HG02970 (cell line): Measurements from ENCODE around the gene WBP2.

Experiments
- ATAC-seq: cut with Tn5 transposase; IDR thresholded peaks from one replicate; pipeline ENCODE4 v1.9.1; 2021; ENCODE audit warnings: mild to moderate bottlenecking, moderate library complexity, moderate number of reproducible peaks; ENCODE audit not compliant: unreplicated experiment, low FRiP score

Gene WBP2

DNA sequence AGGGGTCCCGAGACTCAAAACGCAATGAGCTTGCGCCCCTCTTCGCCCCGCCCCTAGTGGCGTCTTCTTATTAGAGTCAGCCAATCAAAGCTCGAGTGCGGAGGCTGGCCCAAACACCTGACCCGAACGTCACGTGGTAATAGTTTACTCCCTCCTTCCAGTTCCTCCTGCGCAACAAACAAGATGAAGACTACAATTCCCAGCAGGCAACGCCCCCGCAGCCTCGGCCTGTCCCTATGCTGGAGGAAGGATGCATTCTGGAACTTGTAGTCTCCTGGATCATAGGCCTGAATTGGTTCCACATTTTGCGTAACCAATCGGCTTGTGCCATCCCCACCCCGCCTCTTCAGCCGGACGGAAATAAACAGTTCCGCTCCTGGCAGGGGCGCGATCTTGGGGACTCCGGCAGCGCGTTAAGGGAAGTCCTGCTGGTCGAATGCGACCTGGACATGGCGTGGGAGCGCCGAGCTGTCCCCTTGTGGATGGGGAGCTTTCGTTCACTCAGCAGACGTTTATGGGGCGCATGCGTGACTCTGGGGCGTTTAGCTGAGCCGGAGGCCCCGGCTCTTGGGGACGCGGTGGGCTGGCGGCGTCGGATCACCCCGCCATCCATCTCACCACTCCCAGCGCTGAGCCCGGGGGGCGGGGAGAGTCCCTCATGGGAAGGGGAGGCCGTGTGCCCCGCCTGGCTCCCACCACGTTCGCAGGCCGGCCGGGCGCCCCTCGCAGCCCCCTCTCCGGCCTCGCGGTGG, at the start of gene WBP2:
Gene WBP2, minus strand, starts transcription at position 26 of the 752 bp plus-strand sequence. CDS start 38 bp downstream, outside the sequence.
- ATAC-seq, result peak; percentile 85

DNA sequence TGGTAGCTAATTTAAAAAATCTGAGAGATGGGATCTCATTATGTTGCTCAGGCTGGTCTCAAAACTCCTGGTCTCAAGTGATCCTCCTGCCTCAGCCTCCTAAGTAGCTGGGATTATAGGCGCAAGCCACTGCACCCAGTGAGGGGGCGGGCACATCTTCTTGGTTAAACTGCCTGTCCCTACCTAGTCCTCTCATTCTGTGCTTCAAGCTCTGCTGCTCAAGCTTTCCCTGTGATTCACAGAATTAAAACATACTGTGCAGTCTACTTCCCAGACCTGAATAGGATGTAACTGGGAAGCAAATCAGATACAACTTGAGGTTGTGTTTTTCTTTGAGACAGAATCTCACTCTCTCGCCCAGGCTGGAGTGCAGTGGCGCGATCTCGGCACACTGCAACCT, 47.3 kb upstream of the WBP2 start:
- no peak for ATAC-seq

DNA sequence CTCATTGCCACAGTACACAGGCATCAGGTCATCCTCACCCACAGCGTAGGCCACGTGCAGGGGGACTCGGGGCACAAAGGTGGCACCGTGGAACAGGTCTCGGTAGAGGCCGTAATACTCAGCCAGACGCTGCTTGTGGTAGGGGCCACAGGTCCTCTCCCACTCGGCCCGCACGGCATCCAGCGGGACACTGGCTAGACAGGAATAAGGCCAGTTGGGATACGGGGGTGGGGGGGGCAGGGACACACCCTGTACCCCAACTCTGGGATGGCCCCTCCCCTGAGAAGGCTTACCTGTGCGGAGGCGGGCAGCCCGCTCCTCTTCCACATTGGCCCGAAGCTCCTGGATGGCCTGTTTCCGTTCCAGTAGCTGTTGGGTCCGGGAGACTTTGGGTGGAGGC, 46.6 kb upstream of the WBP2 start:
- no peak for ATAC-seq

DNA sequence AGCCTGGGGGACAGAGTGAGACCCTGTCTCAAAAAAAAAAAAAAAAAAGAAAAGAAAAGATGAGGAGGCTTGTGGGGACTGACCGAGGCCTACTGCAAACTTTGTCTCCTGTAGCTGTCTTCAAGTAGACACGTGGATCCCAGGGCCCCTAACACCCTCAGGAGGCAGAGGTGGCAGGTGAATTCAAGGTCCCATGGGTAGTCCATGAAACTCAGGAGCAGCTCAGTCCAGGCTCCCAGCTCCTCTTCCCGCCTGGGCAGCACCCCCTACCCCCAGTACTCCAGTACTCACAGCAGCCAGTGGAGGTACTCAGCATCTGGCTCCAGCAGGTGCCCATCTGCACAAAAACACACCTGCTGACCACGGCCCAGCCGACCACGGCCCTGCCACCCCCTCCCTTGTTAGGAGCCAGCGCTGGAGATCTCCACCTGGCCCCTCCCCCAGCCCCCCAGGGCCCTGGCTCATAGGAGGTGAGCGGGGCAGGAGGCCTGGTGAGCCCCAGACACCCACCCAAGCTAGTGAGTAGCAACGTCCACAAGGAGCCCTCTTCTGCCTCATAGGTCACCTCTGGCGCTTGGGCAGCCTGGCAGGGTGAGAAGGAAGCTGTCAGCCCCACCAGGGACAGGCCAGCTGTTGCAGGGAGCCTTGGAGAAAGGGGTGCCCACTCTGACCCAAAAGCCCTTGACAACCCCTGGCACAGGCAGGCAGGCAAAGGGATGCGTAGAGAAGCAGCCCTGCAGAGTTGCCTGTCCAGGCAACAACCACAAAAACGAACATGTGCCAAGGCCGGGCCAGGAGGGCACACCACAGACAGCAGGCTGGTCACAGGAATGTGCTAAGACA, 45.8 kb upstream of the WBP2 start:
- ATAC-seq, result no peak

DNA sequence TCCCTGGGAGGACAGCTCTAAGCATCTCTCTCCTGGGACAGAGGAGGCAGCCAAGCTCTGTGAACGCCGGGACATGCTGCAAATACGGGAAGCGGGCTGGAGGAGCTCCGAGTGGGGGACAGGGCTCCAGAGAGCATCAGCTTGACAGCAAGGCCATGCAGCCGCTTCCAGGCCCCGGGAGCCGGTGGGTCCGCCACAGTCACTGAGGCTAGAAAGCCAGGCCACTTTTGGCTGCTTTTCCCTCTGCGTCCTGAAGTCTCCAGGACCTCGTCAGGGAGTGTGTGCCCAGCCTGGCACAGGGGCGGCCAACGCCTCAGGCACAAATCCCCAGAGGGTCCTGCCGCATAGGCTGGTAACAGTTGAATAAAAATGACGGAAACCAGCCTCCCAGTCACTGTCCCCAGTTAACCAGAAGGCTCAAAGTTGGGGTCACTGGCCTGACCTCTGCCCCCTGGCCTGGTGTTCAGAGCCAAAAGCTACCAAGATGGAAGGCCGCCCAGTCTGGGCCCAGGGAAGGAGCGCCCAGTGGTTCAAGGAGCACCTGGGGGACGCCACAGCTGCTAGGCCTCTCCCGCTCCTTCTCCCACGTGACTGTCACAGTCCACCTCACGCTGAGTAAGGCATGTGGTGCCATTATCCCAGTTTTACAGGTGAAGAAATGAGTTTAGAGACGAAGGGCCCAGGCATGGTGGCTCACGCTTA, 44.8 kb upstream of the WBP2 start:
- no peak for ATAC-seq

DNA sequence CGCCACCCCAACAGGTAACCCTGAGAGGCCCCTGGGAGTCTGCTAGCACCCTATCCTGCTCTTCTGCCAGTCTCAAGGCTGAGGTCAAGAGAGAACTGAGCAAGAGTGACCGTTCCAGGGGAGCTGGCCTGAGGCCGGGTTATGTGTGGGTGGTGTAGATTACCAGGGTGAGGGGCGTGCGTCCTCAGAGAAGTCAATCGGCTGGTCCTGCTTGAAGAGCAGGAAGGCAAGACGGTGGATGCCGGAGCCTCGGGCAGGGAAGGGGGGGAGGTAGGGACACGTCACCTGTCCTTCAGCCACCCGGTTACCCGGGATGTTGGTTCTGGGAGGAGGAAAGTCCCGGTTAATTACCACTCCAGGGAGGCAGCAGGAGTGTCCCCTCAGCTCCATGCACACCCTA, 44.2 kb upstream of the WBP2 start:
- no peak for ATAC-seq

DNA sequence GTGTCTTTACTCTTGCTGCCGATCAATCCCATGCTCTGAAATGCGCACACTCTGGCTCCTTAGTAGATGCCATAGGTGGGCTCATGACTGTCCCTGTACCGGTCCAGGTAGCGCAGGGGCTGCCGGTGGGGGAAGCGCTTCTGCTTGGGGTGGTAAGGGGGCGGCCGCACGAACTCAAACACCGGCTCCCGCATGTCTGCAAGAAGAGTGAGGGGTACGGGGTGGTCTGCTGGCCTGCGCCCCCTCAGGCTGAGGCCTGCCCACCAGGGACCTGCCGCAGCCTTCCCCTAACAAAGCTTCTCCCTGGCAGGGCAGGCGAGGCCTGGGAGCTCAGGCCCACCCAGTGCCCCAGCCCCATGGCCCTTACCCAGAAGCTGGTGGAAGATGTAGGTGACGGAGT, 43.7 kb upstream of the WBP2 start:
- no peak for ATAC-seq

DNA sequence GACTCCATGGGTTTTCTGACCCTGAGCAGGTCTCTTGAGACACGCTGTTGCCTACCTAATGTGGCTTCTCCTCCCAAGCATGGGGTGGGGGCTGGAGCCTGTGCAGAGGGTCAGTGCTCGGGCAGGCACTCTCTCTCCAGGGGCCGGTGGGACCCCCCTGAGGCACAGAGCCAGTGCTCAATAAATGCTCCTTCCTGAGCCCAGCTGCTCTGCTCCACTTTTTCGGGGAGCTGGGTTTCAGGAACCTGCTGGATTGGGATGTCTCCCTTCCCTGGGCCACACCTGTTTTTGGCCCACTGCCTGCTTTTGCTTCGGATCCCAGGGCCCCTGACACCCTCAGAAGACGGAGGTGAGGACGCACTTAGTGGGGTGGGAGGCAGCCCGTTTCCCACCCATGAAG, 42.9 kb upstream of the WBP2 start:
- ATAC-seq, result no peak

DNA sequence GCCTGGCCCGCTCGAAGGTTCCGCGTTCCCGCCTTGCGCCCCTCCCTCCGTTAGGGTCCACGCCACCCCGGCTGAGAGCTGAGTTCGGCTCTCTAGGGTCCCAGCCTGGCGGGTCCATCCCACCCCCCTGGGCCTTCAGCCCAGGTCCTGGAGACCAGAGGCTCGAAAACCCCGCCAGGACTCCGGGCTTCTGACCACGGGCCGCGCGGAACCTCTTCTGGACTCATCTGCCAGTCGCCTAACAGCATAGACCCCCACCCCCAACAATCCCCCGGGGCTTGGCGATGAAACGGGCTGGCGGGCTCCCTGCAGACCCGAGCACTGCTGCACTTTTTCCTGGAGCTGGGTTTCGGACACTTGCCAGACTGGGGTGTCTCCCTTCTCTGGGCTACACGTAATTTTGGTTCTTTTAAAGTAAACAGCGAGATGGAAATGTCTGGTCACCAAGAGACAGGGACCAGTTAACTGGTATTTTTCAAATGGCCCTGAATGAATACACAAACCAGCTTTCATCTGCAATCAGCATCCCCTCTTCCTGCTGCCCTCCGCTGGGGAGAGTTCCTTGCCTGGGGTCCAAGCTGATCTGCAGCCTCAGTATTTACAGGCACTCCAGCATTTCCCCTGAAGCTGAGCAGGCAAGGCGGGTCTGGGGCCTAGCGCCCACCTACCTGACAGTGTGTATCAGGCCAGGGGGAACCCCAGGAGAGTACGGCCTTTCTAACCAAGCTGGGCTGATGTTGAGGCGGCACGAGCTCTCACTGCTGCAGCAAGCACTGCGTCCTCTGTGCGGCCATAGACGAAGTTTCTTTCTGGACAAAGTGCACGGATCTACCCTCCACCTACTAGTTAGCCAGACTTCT, 42.3 kb upstream of the WBP2 start:
- no peak for ATAC-seq

DNA sequence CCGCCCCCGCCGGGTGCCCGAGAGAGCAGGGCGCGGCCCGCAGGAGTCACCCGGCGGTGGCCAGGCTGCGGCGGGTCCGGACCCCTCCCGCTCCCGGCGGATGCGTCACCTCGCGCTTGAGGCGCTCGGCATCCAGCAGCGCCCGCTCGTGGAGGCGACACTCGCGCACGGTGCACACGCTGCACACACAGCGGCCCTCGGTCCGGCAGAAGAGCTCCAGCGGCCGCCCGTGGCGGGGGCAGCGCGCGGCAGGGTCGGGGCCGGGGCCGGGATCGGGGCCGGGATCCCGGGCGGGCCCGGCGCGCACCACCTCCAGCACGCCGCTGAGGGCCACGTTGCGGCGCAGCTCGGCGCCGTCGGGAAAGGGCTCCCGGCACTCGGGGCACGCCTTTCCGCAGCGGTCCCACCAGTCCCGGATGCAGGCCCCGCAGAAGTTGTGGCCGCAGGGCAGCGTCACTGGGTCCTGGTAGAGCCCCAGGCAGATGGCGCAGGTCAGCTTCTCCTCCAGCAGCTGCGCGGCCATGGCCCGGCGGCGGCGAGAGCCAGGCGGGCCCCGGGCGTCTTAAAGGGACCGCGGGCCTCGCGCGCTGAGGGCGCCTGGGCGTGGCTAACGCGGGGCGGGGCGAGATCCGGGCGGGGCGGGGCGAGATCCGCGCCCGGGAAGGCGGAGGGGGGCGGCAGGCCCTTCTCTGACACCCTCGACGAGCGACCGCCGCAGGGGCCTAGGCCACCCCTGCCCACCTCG, 41.5 kb upstream of the WBP2 start, which contains the start of gene TRIM65:
Gene TRIM65, minus strand, starts transcription at position 537 of the 745 bp plus-strand sequence. Its CDS starts 14 bp downstream, at position 523.
- ATAC-seq, result peak; percentile 47

DNA sequence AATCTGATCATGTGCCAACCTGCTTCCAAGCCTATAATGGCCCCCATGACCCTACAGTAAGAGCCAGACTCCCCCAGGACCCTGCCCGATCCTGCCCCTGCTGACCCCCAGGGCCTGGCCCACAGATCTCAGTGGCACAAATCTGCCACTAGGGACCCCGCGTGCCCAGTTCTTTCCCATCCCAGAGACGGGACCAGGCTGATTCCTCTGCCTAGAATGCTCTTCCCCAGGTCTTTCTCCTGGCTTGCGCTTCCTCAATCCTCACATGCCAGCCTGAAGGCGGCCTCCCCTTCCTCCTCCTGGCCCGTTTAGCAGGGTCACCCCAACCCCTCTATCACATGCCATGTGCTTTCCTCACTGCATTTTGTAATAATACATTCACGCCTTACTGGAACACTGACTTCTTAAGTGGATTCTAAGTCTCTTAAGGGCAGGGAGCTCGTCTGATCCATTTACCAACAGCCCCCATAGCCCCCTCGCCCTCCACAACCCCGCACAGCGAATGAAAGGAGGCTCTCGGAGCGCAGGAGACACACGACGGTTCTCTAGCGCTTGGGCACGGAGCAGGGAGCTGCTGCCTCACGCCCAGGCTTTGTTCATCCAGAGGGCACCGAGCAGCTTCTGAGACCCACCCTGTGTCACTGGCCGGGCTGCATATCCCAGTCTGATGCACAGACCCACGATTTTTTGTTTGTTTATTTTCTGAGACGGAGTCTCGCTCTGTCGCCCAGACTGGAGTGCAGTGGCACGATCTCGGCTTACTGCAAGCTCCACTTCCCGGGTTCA, 40.4 kb upstream of the WBP2 start:
- ATAC-seq, result no peak

DNA sequence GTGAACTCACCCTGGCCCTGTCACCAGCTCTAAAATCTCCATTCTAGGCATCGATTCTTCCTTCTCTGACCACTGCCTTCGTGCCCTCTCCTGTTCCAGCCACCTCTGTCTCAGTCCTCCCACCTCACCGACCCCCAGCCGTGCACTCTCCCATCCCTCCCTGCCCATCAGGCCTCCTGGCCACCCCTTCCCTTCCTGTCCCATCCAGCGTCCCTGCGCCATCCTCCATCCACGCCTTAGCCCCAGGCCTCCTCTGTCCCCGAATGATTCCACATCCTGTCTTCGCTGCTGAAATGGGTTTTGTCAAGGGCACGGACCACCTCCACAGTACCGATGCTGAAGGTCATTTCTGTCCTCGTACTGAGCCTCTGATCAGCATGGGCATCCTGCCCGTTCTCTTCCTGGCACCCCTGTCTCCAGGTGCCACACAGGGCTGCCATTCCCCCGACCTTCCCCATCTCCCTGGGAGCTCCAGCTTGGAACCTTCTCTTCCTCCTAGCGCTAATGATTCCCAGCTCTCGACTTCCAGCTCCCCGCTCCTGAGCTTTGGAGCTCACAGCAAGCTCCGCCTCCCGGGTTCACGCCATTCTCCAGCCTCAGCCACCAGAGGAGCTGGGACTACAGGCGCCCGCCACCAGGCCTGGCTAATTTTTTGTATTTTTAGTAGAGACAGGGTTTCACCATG, 39.1 kb upstream of the WBP2 start:
- no peak for ATAC-seq

DNA sequence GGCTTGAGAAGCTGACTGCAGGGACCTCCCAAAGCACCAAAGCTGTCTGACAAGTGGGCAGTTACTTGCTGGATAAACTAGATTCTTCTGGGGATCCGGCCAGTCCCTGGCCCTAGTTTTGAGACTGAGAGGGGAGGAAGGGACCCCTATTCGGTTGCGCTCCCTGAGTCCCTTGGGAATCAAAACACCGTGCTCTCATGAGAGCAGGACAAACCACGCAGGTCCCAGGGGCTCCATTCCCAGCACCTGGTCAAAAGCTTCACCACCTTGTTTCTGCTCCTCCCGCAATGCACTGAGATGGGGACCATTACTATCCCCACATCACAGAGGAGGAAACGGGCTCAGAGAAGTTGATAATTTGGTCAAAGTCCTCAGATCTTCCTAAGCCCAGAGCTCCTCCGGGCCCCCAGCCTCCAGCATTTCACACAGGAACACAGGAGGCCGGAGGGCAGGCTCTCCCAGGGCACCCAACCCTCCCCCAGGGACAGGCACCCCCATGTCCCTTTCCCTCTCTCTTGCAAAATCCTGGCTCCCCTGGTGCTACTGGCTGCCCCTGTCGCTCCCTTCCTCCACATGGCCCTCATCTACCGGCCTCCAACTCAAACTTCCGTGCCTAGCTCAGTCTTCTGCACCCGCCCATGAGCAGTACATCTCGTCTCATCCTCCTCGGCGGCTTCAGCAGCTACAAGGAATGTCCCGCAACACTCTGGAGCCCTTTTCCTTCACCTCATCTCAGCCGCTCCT, 38.3 kb upstream of the WBP2 start:
- no peak for ATAC-seq

DNA sequence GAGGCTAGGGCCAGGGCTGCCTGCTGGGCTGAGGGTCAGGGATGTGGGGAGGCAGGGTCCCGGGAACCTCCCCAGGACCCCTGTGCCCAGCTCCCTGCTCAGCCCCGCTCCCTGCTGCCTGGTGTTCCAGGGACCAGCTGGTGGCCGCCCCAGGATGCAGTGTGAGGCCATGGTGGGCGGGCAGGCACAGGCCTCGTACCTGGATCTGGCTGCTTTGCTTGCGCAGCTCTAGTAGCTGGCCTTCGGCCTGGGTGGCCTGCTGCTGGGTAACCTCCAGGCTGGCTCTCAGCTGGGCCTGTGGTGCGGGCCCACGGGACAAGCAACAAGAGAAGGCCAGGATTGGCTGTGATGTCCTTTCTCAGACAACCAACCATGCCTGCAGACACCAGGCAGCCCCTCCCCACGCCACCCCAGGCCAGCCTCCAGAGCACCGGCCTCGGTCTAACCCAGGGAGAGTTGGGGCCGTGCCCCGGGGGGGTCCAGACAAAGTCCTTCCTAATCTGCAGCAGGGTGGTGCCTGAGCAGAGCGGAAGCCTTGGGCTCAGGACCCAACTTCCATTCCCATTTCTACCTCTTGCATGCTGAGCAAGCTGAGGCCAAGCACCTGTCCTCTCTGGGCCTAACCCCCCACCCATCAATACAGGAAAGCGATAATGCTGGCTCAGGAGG, 37.6 kb upstream of the WBP2 start:
- ATAC-seq, result no peak

DNA sequence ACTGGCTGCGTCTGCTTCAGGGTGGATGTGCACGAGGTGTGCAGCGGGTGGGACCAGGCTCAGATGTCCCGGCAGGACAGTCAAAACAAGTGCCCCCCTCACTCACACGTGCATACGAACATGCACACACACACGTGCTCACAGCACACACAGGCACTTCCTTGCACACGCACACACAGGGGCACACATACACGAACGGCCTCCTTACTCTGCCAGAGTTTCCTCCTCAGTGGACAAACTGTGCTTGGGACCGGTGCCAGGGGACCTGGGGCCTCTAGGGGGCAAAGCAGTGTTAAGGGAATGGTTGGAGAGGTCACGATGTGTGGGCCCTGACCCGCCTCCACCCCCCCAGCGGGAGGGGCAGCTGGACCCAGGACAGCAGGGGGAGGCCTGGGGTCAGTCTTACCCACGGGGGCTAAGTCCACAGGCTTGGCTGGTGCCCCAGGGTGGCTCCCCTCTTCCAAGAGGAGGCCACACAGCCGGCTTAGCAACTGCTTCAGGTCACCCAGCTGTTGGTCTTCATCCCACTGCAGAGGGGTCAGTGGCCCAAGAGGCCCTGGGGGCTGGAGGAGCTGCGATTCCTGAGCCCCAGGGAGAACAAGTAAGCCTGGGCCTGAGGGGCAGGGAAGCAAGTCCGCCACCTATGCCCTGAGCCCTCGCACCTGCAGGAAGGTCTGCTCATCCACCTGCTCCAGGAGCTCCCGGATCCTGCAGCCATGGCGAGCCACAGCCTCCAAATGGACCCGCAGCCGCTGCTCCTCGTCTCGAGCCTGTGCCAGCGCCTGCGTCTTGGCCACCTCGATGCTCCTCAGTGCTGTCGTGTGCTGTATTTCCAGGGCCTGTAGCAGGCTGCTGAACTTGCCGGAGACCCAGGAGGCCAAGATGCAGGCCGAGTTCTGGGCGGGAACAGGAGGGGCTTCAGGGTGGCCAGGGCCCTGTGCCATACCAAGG, 36.7 kb upstream of the WBP2 start:
- no peak for ATAC-seq
